Hepatocyte (in vitro differentiated cells): ENCODE results near the gene SPACA7. TPM values are rescaled to one million over a fixed set of nuclear protein-coding genes. Genes with fewer than 3 reads are reported as not detected.

ENCODE experiments used
- DNase-seq: peaks from one replicate; pipeline ENCODE4 v3.0.0-alpha.2; 2016; ENCODE audit warnings: low spot score
- H2AFZ ChIP-seq: fragments of 200-600 bp; sonication (generic); 2 replicates; pipeline ENCODE4 v1.6.0; 2016; ENCODE audit warnings: antibody characterized with exemption, mild to moderate bottlenecking
- H3K27ac ChIP-seq: fragments of 200-600 bp; sonication (generic); 2 replicates; pipeline ENCODE4 v1.5.1; 2016; ENCODE audit warnings: mild to moderate bottlenecking
- H3K27me3 ChIP-seq: fragments of 200-600 bp; sonication (generic); 2 replicates; pipeline ENCODE4 v1.6.1; 2016
- H3K36me3 ChIP-seq: fragments of 200-600 bp; sonication (generic); replicated peaks from 2 replicates; pipeline ENCODE4 v1.5.1; 2016; ENCODE audit warnings: low read depth; ENCODE audit not compliant: insufficient read depth
- H3K4me1 ChIP-seq: fragments of 200-600 bp; sonication (generic); 2 replicates; pipeline ENCODE4 v1.5.1; 2016; ENCODE audit warnings: mild to moderate bottlenecking, moderate library complexity; ENCODE audit not compliant: insufficient read depth
- H3K4me2 ChIP-seq: fragments of 200-600 bp; sonication (generic); 2 replicates; pipeline ENCODE4 v1.6.0; 2016
- H3K4me3 ChIP-seq: fragments of 200-600 bp; sonication (generic); 2 replicates; pipeline ENCODE4 v1.5.1; 2016; ENCODE audit warnings: mild to moderate bottlenecking
- H3K79me2 ChIP-seq: fragments of 200-600 bp; sonication (generic); 2 replicates; pipeline ENCODE4 v1.6.0; 2017; ENCODE audit warnings: mild to moderate bottlenecking
- H3K9me2 ChIP-seq: fragments of 200-600 bp; sonication (generic); replicated peaks from 2 replicates; pipeline ENCODE4 v1.6.0; 2017; ENCODE audit warnings: mild to moderate bottlenecking; ENCODE audit not compliant: insufficient read depth
- H3K9me3 ChIP-seq: fragments of 200-600 bp; sonication (generic); 2 replicates; pipeline ENCODE4 v1.5.1; 2016; ENCODE audit warnings: low read depth, mild to moderate bottlenecking
- H4K20me1 ChIP-seq: fragments of 200-600 bp; sonication (generic); 2 replicates; pipeline ENCODE4 v1.6.0; 2016; ENCODE audit warnings: mild to moderate bottlenecking; ENCODE audit not compliant: insufficient read depth, poor library complexity, severe bottlenecking
- EZH2 ChIP-seq: fragments of 200-600 bp; sonication (generic); IDR thresholded peaks from 2 replicates; pipeline ENCODE4 v1.6.1; 2016; ENCODE audit warnings: antibody characterized with exemption, mild to moderate bottlenecking, borderline replicate concordance
- EZH2phosphoT487 ChIP-seq: fragments of 200-600 bp; sonication (generic); IDR thresholded peaks from one replicate; pipeline ENCODE4 v1.6.1; 2018; ENCODE audit warnings: antibody characterized with exemption, mild to moderate bottlenecking, low read depth, moderate library complexity; ENCODE audit not compliant: unreplicated experiment, severe bottlenecking
- WGBS: methylation state at CpG from one replicate; pipeline ENCODE4 v1.1.6; 2016; ENCODE audit warnings: low lambda C conversion rate; ENCODE audit errors: missing lambda C conversion rate; 5-methylcytosine and 5-hydroxymethylcytosine counted together
- polyA plus RNA-seq: library from polyadenylated mRNA; unstranded; fragments of >200 nt; fragmentation: Nextera tagmentation; extraction: Ambion mirVana; gene quantifications from 2 replicates; pipeline ENCODE4 v1.2.1, GENCODE V29; 2016
- total RNA-seq: library from RNA; depleted of rRNA; stranded (reverse); fragments of >200 nt; gene quantifications from 2 replicates; pipeline ENCODE4 v1.2.3, GENCODE V29; 2014
- TF ChIP-seq, protein P1 (sequence below): fragments of 200-600 bp; sonication (generic); IDR thresholded peaks from 2 replicates; pipeline ENCODE4 v1.5.1; 2016; ENCODE audit warnings: antibody characterized with exemption, mild to moderate bottlenecking; ENCODE audit not compliant: poor library complexity

The SPACA7 gene
- total and polyA plus RNA-seq, 2 experiments from 2014 or later = not detected

DNA sequence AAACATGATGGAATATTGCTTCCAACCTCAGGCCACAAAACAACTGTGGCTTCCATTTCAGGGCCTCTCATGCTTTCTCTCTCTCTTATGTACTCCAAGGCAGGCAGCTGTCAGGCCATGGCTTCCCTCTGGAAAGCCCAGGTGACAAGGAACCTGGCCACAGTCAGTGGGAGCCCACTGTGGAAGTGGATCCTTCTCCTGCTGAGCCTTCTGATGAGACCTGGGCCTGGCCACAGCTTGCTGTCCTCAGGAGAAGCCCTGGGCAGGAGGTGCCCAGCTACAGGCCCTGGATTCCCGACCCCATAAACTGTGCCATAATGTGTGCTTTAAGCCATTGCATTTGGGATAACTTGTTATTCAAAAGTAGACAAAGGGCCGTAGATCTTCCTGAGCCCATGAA lies 71.2 kb downstream of the SPACA7 start:
- no peak overlapping the region for H2AFZ ChIP-seq
- no peaks in the 10 kb centered on the region for H3K4me1 ChIP-seq
- DNase-seq = no peak
- H3K79me2 ChIP-seq = no peaks in the 10 kb centered on the region
- H3K27me3 ChIP-seq = peaks cover 12% of the 10 kb centered on the region
- no peak overlapping the region for H3K4me3 ChIP-seq
- no peaks in the 10 kb centered on the region for H3K36me3 ChIP-seq
- no peaks in the 10 kb centered on the region for H4K20me1 ChIP-seq
- no peak overlapping the region for H3K27ac ChIP-seq
- TF ChIP-seq, protein P1, sequence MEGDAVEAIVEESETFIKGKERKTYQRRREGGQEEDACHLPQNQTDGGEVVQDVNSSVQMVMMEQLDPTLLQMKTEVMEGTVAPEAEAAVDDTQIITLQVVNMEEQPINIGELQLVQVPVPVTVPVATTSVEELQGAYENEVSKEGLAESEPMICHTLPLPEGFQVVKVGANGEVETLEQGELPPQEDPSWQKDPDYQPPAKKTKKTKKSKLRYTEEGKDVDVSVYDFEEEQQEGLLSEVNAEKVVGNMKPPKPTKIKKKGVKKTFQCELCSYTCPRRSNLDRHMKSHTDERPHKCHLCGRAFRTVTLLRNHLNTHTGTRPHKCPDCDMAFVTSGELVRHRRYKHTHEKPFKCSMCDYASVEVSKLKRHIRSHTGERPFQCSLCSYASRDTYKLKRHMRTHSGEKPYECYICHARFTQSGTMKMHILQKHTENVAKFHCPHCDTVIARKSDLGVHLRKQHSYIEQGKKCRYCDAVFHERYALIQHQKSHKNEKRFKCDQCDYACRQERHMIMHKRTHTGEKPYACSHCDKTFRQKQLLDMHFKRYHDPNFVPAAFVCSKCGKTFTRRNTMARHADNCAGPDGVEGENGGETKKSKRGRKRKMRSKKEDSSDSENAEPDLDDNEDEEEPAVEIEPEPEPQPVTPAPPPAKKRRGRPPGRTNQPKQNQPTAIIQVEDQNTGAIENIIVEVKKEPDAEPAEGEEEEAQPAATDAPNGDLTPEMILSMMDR = no peak
- TF ChIP-seq EZH2phosphoT487 = no peak
- TF ChIP-seq EZH2 = no peak
- H3K9me2 ChIP-seq = no peaks in the 10 kb centered on the region
- no peaks in the 10 kb centered on the region for H3K9me3 ChIP-seq
- no peak overlapping the region for H3K4me2 ChIP-seq
- WGBS = 90% methylated on average over 2 of the region's 2 CpGs

- Histone ChIP-seq H4K20me1 (no peaks in the 10 kb centered on the region), H3K27me3 (peaks cover 8% of the 10 kb centered on the region), H3K79me2 (no peaks in the 10 kb centered on the region), H3K27ac (no peak overlapping the region), H3K4me1 (no peaks in the 10 kb centered on the region), H3K9me2 (no peaks in the 10 kb centered on the region), H3K4me2 (no peak overlapping the region), H3K4me3 (no peak overlapping the region), H3K9me3 (no peaks in the 10 kb centered on the region), H3K36me3 (no peaks in the 10 kb centered on the region), H2AFZ (no peak overlapping the region)
- TF ChIP-seq EZH2phosphoT487 (no peak), EZH2 (no peak)
- TF ChIP-seq, protein P1 = no peak
- 85% methylated on average over 23 of the region's 27 CpGs for WGBS
- no peak for DNase-seq
Observed at GRCh38 chr13:112447761-112448603, 71.8 kb downstream of the SPACA7 start.

GRCh38 chr13:112448621-112449544 lies 72.7 kb downstream of the SPACA7 start:
- H4K20me1 ChIP-seq = no peaks in the 10 kb centered on the region
- no peak for TF ChIP-seq EZH2phosphoT487
- TF ChIP-seq, protein P1 = no peak
- no peak for TF ChIP-seq EZH2
- H2AFZ ChIP-seq = no peak overlapping the region
- WGBS = 80% methylated on average over 20 of the region's 20 CpGs
- DNase-seq = no peak
- H3K4me3 ChIP-seq = no peak overlapping the region
- no peak overlapping the region for H3K4me2 ChIP-seq
- H3K36me3 ChIP-seq = no peaks in the 10 kb centered on the region
- no peaks in the 10 kb centered on the region for H3K79me2 ChIP-seq
- H3K9me3 ChIP-seq = no peaks in the 10 kb centered on the region
- no peak overlapping the region for H3K27ac ChIP-seq
- no peaks in the 10 kb centered on the region for H3K4me1 ChIP-seq
- H3K27me3 ChIP-seq = no peaks in the 10 kb centered on the region
- no peaks in the 10 kb centered on the region for H3K9me2 ChIP-seq
